SK-N-SH treated with all-trans-retinoic acid at 6 μM for 48 hours (cell line): Measurements from ENCODE around the gene ERICH4.

Source experiments
- ATAC-seq: fragments of 200-7000 bp; cut with Tn5 transposase; 3 replicates; pipeline ENCODE4 v1.9.1; 2020; ENCODE audit warnings: mild to moderate bottlenecking, moderate library complexity
- ARNTL ChIP-seq: fragments of 450-650 bp; formaldehyde crosslinking; IDR thresholded peaks from 2 replicates; pipeline ENCODE4 v1.5.0; 2020; ENCODE audit warnings: low read depth, mild to moderate bottlenecking, moderate library complexity, borderline replicate concordance
- CSDC2 ChIP-seq: fragments of 250-450 bp; sonication (Bioruptor Pico); IDR thresholded peaks from 2 replicates; pipeline ENCODE4 v1.5.0; 2020; ENCODE audit warnings: mild to moderate bottlenecking, moderate library complexity
- CSRNP3 ChIP-seq: fragments of 250-450 bp; sonication (Bioruptor Pico); IDR thresholded peaks from 2 replicates; pipeline ENCODE4 v1.5.1; 2021; ENCODE audit warnings: mild to moderate bottlenecking, moderate library complexity
- ESRRG ChIP-seq: fragments of 250-450 bp; sonication (Bioruptor Pico); IDR thresholded peaks from 2 replicates; pipeline ENCODE4 v1.6.1; 2021; ENCODE audit warnings: mild to moderate bottlenecking
- ISL1 ChIP-seq: fragments of 250-450 bp; sonication (Bioruptor Pico); IDR thresholded peaks from 2 replicates; pipeline ENCODE4 v2.1.2; 2022; ENCODE audit warnings: mild to moderate bottlenecking, moderate library complexity
- OSR1 ChIP-seq: fragments of 250-450 bp; sonication (Bioruptor Pico); IDR thresholded peaks from 2 replicates; pipeline ENCODE4 v1.8.0; 2022; ENCODE audit warnings: moderate library complexity, mild to moderate bottlenecking, inconsistent platforms
- PATZ1 ChIP-seq: fragments of 250-450 bp; sonication (Bioruptor Pico); IDR thresholded peaks from 2 replicates; pipeline ENCODE4 v1.8.0; 2020; ENCODE audit warnings: mild to moderate bottlenecking, moderate library complexity, borderline replicate concordance
- POU6F1 ChIP-seq: fragments of 250-450 bp; sonication (Bioruptor Pico); IDR thresholded peaks from 2 replicates; pipeline ENCODE4 v1.8.0; 2021; ENCODE audit warnings: low read depth, mild to moderate bottlenecking, moderate library complexity, borderline replicate concordance
- RARB ChIP-seq: fragments of 250-450 bp; sonication (Bioruptor Pico); IDR thresholded peaks from 2 replicates; pipeline ENCODE4 v1.8.0; 2021; ENCODE audit warnings: mild to moderate bottlenecking, moderate library complexity
- SNAI2 ChIP-seq: fragments of 250-450 bp; sonication (Bioruptor Pico); IDR thresholded peaks from 2 replicates; pipeline ENCODE4 v1.5.0; 2020; ENCODE audit warnings: mild to moderate bottlenecking, moderate library complexity
- TCF4 ChIP-seq: fragments of 250-450 bp; sonication (Bioruptor Pico); IDR thresholded peaks from 2 replicates; pipeline ENCODE4 v1.8.0; 2021; ENCODE audit warnings: mild to moderate bottlenecking, moderate library complexity, borderline replicate concordance
- TOX ChIP-seq: fragments of 250-450 bp; sonication (Bioruptor Pico); IDR thresholded peaks from 2 replicates; pipeline ENCODE4 v1.8.0; 2021; ENCODE audit warnings: mild to moderate bottlenecking, moderate library complexity, borderline replicate concordance
- TSHZ2 ChIP-seq: fragments of 250-450 bp; sonication (Bioruptor Pico); IDR thresholded peaks from 2 replicates; pipeline ENCODE4 v1.5.0; 2020; ENCODE audit warnings: mild to moderate bottlenecking, moderate library complexity
- ZC3H10 ChIP-seq: fragments of 250-450 bp; sonication (Bioruptor Pico); IDR thresholded peaks from 2 replicates; pipeline ENCODE4 v1.5.1; 2021; ENCODE audit warnings: mild to moderate bottlenecking, moderate library complexity
- ZFP30 ChIP-seq: fragments of 450-650 bp; formaldehyde crosslinking; IDR thresholded peaks from 2 replicates; pipeline ENCODE4 v1.5.0; 2022; ENCODE audit warnings: mild to moderate bottlenecking, moderate library complexity
- ZNF565 ChIP-seq: fragments of 450-650 bp; formaldehyde crosslinking; conservative IDR thresholded peaks from 2 replicates; pipeline ENCODE4 v1.5.0; 2020; ENCODE audit warnings: low read depth, mild to moderate bottlenecking, moderate library complexity
- ZNF70 ChIP-seq: fragments of 450-650 bp; formaldehyde crosslinking; IDR thresholded peaks from 2 replicates; pipeline ENCODE4 v1.5.0; 2020; ENCODE audit warnings: mild to moderate bottlenecking, moderate library complexity
- ZNF8 ChIP-seq: fragments of 450-650 bp; formaldehyde crosslinking; IDR thresholded peaks from 2 replicates; pipeline ENCODE4 v1.5.0; 2020; ENCODE audit warnings: mild to moderate bottlenecking, moderate library complexity
- TF ChIP-seq, protein P1 (sequence below): fragments of 250-450 bp; sonication (Bioruptor Pico); IDR thresholded peaks from 2 replicates; pipeline ENCODE4 v1.5.1; 2020; ENCODE audit warnings: low read depth, mild to moderate bottlenecking, moderate library complexity

The ERICH4 gene

DNA sequence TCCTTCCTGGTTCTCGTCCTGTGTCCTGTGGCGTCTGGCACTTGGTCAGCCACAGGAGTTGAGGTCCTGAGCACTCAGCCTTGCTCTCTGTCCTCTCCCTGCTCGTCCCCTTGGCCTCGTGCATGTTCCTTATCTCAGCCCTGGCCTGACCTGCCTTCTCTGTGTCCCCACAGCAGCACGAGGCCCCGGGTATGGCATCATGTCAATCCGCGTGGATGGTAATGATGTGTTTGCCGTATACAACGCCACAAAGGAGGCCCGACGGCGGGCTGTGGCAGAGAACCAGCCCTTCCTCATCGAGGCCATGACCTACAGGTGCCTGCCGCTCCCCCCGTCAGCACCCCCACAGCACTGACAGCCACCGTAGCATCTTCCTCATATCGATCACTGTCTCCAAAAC is 20.5 kb upstream of the ERICH4 start:
- TF ChIP-seq, protein P1, sequence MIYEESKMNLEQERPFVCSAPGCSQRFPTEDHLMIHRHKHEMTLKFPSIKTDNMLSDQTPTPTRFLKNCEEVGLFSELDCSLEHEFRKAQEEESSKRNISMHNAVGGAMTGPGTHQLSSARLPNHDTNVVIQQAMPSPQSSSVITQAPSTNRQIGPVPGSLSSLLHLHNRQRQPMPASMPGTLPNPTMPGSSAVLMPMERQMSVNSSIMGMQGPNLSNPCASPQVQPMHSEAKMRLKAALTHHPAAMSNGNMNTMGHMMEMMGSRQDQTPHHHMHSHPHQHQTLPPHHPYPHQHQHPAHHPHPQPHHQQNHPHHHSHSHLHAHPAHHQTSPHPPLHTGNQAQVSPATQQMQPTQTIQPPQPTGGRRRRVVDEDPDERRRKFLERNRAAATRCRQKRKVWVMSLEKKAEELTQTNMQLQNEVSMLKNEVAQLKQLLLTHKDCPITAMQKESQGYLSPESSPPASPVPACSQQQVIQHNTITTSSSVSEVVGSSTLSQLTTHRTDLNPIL (CRISPR knock-in tag): no peak
- TF ChIP-seq ISL1 (CRISPR knock-in tag) (no peak), TCF4 (CRISPR knock-in tag) (no peak), POU6F1 (CRISPR knock-in tag) (no peak), CSRNP3 (no peak), SNAI2 (no peak), RARB (CRISPR knock-in tag) (no peak), TOX (CRISPR knock-in tag) (no peak), OSR1 (CRISPR knock-in tag) (no peak), ZNF70 (CRISPR knock-in tag) (no peak), ARNTL (CRISPR knock-in tag) (no peak), ZNF8 (CRISPR knock-in tag) (no peak), ZFP30 (CRISPR knock-in tag) (no peak), PATZ1 (no peak), ESRRG (CRISPR knock-in tag) (no peak), CSDC2 (CRISPR knock-in tag) (no peak), ZNF565 (CRISPR knock-in tag) (no peak), TSHZ2 (CRISPR knock-in tag) (no peak)
- ATAC-seq: no peak

DNA sequence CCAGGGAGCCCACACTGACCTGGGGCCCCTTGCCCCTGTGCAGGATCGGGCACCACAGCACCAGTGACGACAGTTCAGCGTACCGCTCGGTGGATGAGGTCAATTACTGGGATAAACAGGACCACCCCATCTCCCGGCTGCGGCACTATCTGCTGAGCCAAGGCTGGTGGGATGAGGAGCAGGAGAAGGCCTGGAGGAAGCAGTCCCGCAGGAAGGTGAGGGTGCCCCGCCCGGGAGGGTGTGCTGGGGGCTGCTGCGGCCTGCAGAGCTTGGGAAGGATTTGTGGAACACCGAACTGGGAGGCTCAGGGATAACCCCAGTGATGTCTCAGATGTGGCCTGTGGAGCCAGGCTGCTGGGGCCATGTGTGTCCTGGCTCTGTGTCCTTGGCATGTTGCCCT is 20.0 kb upstream of the ERICH4 start:
- no peak for ATAC-seq
- TF ChIP-seq, protein P1 (CRISPR knock-in tag): no peak
- TF ChIP-seq TOX (CRISPR knock-in tag) (no peak), ZFP30 (CRISPR knock-in tag) (no peak)

- no peak for ATAC-seq
- TF ChIP-seq ZNF70 (CRISPR knock-in tag): no peak
- TF ChIP-seq ZC3H10 (CRISPR knock-in tag): no peak
- no peak for TF ChIP-seq POU6F1 (CRISPR knock-in tag)
- TF ChIP-seq OSR1 (CRISPR knock-in tag): no peak
- no peak for TF ChIP-seq ZNF8 (CRISPR knock-in tag)
- TF ChIP-seq CSRNP3: no peak
- TF ChIP-seq, protein P1 (CRISPR knock-in tag): no peak
These were observed 18.4 kb upstream of the ERICH4 start for GRCh38 chr19:41424335-41425173.
